Breast epithelium (tissue), 3 donors: ENCODE measurements around the gene MIEN1.

Experiments used
- CTCF ChIP-seq, 3 donors: fragments of 450-650 bp; IDR thresholded peaks; one replicate each; pipeline ENCODE4 v1.5.1; 2016 to 2017; ENCODE audit warnings: antibody characterized with exemption in 3 of 3, mild to moderate bottlenecking in 3 of 3, moderate library complexity in 3 of 3
- POLR2AphosphoS5 ChIP-seq, 3 donors: sonication (generic); formaldehyde crosslinking; IDR thresholded peaks; one replicate each; pipeline ENCODE4 v1.6.1; 2017; ENCODE audit warnings: antibody characterized with exemption in 3 of 3

- TF ChIP-seq CTCF (IDR thresholded peaks at IDR 0.05) (no peak), POLR2AphosphoS5 (IDR thresholded peaks at IDR 0.05) (no peak)
Observed at GRCh38 chr17:39735882-39736281, 5.5 kb upstream of the MIEN1 start.
